Measurements from ENCODE around the gene RDM1. TPM values are rescaled to one million over a fixed set of nuclear protein-coding genes. Genes with fewer than 3 reads are reported as not detected.

Gene RDM1
- 3.0 TPM for total RNA-seq

GRCh38 chr17:35930211-35931065 is at the start of gene RDM1:
TSS of gene RDM1 (minus strand) at chr17:35930773. CDS start at chr17:35930727, 46 bp downstream.

GRCh38 chr17:35943537-35943936 is 13.0 kb upstream of the RDM1 start, which contains the start of gene LYZL6:
TSS of gene LYZL6 (minus strand) at chr17:35943713. CDS start at chr17:35939356, 4,357 bp downstream.

GRCh38 chr17:35879773-35880654 is 50.6 kb downstream of the RDM1 start, which contains the start of gene CCL5:
TSS of gene CCL5 (minus strand) at chr17:35880360.

GRCh38 chr17:35868737-35869136 is 61.8 kb downstream of the RDM1 start, which contains the start of gene HEATR9:
TSS of gene HEATR9 (minus strand) at chr17:35868891. CDS start at chr17:35868742, 149 bp downstream.

Small RNA genes within 50 kb of the gene (small RNA-seq; reads per million reads assigned to genes)
- 723 reads per million, percentile 98 among the genes with 10 or more reads in this experiment for gene RF00100

Other genes with a start within 250 kb of the RDM1 start
- gene RASL10B, start 199.1 kb downstream of the RDM1 start, total RNA-seq = 20.3 TPM
- 1.2 TPM for gene GAS2L2, start 177.5 kb downstream of the RDM1 start, total RNA-seq
- gene C17orf50, start 169.9 kb downstream of the RDM1 start, total RNA-seq = not detected
- gene MMP28, start 135.1 kb downstream of the RDM1 start, total RNA-seq = 15.2 TPM
- gene TAF15, start 121.3 kb downstream of the RDM1 start, total RNA-seq = 75.4 TPM
- gene HEATR9, start 61.9 kb downstream of the RDM1 start, total RNA-seq = not detected
- gene CCL5, start 50.4 kb downstream of the RDM1 start, total RNA-seq = not detected
- gene LYZL6, start 12.9 kb upstream of the RDM1 start, total RNA-seq = not detected
- not detected for gene CCL16, start 50.7 kb upstream of the RDM1 start, total RNA-seq
- gene CCL14, start 56.0 kb upstream of the RDM1 start, total RNA-seq = not detected
- not detected for gene CCL15, start 70.8 kb upstream of the RDM1 start, total RNA-seq
- not detected for gene CCL23, start 87.2 kb upstream of the RDM1 start, total RNA-seq
- not detected for gene CCL18, start 133.5 kb upstream of the RDM1 start, total RNA-seq
- 1.6 TPM for gene CCL3, start 159.4 kb upstream of the RDM1 start, total RNA-seq
- gene CCL4, start 173.1 kb upstream of the RDM1 start, total RNA-seq = 2.5 TPM
- 0.69 TPM for gene TBC1D3B, start 245.9 kb upstream of the RDM1 start, total RNA-seq